Measurements from ENCODE around the gene NAA30.
"Not testable (repeated sequence)": the region's sequence is repeated elsewhere in the genome, so short reads cannot be mapped to it uniquely, and the experiment has no call there.

Gene NAA30

DNA sequence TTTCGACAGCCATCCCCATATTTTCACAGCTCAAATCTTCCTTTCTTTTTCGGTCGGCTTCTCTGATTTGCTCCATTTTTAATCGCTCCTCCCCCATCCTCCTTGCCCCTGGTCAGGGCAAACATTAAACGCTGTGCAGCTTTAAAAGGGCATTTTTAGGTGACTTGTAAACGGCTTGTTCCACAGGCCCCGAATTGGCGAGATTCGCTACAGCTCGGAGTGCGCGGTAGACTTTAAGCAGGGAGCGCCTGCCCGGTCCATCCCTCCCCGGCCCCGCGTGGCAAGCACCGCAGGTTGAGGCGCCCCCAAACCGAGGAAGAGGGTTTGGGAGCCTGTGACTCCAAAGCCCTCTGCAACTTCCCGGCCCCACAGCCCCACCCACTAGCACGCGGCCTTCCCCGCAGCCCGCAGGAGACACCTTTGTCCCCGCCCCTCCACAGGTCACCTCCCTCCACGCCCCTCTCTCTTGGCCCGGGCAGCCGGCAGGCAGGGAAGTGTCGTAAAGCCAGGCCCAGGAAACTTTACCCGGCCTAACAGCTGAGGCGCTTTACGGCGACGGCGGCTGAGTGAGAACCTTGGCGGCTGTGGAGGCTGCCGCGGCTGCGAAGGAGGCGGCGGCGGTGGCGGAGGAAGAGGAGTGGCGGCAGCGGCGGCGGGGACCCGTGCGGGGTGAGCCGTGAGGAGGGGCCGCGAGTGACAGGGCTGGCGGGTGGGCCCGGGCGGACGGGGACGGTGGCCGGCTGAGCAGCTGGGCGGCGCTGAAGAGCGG lies at the start of gene NAA30:
Gene NAA30, plus strand, starts transcription at position 550 of the 769 bp plus-strand sequence. CDS start 372 bp downstream, outside the sequence.
- peak; percentile 86 for DNase-seq

DNA sequence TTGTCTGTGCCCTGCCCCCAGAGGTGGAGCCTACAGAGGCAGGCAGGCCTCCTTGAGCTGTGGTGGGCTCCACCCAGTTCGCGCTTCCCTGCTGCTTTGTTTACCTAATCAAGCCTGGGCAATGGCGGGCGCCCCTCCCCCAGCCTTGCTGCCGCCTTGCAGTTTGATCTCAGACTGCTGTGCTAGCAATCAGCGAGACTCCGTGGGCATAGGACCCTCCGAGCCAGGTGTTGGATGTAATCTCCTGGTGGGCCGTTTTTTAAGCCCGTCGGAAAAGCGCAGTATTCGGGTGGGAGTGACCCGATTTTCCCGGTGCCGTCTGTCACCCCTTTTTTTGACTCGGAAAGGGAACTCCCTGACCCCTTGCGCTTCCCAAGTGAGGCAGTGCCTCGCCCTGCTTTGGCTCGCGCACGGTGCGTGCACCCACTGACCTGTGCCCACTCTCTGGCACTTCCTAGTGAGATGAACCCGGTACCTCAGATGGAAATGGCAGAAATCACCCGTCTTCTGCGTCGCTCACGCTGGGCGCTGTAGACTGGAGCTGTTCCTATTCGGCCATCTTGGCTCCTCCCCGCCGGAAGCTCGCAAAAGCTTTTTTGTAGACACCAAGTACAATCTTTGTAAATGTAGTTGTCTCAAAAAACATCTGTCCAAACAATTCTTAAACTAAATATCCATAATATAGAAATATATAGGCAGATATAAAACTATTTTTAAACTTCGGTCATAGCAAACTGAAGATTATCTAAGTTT lies 46.7 kb upstream of the NAA30 start:
- DNase-seq: not testable (repeated sequence)

DNA sequence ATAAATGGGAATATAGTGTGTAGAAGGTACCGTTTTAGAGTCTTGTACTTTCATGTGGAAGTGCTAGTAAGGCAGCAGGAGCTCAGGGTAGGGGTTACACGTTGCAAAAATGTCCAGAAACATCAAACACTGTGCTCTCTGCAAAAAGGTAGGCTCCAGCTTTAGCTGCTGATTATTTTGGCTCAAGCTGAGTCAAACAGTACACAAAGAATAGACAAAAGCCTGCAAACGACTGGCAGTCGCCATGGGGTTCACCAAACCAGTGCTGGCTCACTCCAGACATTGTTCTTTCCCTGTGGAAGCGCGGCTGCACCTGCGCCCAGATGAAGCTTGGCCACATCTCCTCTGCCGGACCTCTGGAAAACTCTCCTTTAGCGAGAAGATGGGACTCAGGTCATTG lies 45.3 kb upstream of the NAA30 start:
- no peak for DNase-seq

DNA sequence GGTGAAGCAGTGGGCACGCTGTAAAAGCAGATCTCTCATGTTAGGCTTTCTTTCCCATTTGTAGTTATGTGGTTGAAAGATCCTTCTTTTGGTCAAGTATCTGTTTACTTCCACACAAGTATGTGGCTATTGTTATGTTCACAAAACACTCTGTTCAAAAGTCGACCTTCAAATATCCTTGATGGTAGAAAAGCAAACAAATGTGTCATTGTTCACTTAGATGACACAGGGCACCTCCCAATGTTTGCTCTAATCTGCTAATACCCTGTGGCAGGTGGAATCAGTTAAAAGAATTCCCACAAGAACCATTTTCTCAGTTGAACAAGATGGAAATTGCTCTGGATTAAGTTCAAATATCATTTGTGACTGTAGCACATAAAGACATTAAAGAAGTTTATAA lies 43.6 kb upstream of the NAA30 start:
- no peak for DNase-seq

DNA sequence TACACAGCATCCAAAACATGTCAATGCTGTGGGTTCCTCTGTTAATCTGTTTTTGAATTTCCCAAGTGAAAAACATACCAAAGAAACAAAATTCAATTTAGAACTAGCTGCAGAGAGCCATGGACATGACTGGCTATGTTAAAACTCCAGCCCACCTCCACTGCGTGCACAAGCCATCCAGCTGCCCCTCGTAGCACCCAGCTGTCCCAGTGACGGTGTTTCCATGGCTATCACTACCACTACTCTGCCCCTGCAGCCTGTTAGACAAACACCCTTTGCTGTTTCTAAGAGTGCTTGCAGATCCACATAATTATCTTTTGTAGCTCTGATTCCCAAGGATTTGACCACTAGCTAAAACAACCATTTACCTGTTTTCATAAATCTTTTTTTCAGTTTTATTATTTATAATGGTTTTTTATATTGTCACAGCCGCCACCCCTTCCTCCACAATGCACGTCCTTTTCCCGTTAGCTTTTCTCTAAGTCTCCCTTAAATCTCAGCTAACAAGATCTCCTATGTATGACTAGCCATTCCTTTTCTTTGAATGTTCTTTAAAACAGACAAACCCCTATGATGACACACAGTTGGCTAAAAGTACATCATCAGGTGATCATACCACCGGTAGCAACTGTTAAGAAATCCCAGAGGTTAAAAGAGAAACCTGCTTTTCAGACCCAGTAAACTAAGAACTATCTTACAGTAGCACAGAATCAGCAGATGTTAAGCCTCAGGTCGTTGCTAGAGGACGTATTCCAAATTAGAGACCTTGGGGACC lies 37.8 kb upstream of the NAA30 start:
- DNase-seq: no peak

DNA sequence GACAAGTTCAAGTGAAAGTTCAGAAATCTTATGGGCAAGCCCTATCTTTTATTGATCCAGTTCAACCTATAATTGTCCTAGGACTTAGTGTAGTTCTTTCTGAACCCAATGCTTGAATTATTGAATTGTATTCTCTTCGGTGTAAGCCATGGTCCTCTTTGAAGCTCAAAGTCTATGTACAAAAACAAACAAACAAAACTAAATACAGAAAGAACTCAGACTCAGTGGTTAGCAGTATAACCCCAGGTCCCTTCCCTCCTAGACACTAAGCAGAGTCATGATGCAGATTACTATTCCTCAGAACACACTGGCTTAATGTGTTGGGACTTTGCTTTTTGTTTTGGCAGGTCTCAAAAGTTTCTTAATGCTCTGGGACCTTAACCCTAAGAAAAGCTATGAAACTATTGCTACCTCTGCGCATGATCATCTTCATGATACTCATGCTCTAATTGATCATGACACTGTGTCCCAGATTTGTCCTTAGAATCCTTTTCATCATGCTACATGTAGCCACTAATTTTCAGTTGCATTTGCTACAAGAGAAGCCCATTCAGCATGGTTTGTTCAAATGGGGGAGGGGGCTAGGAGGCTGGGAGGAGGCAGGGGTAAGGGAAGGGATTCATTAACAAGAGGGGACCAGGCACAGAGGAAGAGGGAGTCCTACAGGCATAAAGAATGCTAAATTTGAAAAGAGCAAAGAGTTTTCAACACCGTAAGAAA lies 35.1 kb upstream of the NAA30 start:
- DNase-seq: no peak

DNA sequence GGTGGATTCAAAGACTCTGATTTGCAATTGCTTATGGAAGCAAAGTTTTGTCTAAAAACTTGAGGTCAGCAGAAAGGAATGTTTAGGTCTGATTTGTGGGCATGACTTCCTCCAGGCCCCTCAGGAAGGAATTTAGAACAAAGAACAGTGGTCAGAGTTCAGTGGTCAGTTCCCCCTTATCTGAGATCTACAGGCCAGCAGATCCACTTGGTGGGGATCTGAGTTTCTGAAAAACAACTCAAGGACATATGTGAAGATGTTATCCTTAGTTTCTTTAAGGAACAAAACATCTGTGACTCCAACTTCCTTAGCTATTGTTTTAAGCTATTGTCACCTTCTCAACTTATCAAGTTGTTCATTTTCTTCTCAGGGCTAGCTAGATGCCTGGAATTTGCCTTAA lies 28.0 kb upstream of the NAA30 start:
- no peak for DNase-seq

DNA sequence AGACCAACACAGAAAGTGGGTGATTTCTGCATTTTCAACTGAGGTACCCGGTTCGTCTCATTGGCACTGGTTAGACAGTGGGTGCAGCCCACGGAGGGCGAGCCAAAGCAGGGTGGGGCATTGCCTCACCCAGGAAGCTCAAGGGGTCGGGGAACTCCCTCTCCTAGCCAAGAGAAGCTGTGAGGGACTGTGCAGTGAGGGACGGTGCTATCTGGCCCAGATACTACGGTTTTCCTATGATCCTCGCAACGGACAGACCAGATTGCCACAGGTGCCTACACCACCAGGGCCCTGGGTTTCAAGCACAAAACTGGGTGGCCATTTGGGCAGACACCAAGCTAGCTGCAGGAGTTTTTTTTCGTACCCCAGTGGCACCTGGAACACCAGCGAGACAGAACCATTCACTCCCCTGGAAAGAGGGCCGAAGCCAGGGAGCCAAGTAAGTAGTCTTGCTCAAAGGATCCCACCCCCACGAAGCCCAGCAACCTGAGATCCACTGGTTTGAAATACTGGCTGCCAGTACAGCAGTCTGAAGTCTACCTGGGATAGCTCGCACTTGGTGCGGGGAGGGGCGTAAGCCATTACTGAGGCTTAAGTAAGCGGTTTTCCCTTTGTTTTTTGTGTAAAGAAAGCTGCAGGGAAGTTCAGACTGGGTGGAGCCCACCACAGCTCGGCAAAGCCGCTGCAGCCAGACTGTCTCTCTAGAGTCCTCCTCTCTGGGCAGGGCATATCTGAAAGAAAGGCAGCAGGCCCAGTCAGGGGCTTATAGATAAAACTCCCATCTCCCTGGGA lies 25.5 kb upstream of the NAA30 start:
- DNase-seq: no peak

DNA sequence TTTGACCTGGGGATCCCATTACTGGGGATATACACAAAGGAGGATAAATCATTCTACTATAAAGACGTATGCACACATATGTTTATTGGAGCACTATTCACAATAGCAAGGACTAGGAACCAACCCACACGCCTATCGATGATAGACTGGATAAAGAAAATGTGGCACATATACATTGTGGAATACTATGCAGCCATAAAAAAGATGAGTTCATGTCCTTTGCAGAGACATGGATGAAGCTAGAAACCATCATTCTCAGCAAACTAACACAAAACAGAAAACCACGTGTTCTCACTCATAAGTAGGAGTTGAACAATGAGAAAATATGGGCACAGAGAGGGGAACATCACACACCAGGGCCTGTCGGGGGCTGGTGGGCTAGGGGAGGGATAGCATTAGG lies 20.2 kb upstream of the NAA30 start:
- DNase-seq: not testable (repeated sequence)

DNA sequence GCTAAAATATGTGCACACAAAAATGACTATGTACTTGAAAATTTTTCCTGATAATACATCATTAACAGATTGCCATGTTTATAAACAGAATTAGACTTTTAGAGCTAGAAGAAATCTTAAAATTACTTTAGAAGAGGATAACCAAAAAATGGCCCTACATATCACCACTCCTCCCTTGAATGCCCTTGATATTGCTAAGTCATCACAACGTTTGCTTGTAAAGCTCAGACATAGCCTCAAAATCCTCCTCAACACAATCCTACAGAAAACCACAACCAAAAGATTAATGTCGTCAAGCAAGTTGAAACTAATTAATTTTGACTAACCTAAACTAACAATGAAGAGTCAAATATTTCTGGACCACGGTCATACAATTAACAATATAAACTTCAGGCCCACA lies 19.4 kb upstream of the NAA30 start:
- no peak for DNase-seq

DNA sequence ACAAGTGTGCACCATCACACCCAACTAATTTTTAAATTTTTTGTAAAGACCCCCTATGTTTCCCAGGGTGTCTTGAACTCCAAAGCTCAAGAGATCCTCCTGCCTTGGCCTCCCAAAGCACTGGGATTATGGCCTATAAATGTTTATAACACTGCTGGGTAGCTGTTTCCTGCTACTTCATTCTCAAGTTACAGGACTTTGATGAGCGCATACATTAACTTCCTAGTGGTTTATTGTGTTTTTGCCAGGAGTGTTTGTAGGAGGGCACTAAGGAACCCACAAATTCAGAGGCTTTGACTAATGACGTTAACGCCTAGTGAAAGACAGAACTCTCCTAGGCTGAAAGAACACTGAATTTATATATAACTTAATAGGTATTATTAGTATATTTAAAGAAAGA lies 15.2 kb upstream of the NAA30 start:
- DNase-seq: no peak

DNA sequence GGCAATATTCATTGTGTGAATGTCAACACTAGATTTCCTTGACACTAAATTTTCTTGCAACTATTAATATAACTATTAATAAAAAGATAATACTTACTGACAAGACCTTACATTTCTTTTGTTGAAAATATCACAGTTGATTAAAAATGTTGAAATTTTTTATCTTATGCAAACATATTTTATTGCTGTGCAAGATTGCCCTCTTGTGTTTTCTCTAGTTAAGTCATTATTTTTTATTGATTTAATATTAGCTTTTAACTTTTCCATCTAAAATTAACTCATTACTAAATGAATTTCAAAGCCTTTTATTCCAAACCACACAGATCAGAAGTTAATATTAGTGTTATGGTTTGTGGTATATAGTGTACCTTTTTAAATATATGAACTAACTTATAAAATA lies 11.7 kb upstream of the NAA30 start:
- no peak for DNase-seq

DNA sequence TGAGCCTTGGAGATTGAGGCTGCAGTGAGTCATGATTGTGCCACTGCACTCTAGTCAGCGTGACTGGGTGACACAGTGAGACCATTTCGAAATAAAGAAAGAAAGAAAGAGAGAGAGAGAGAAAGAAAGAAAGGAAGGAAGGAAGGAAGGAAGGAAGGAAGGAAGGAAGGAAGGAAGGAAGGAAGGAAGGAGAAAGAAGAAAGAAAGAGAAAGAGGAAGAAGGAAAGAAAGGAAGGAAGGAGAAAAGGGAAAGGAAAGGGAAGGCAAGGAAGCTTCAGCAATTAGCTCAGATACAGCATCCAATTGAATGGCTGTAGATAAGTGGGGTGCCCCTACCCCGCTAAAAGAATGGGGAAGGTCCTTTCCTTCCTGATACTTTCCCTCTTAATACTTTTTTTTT lies 9.5 kb upstream of the NAA30 start:
- DNase-seq: no peak

DNA sequence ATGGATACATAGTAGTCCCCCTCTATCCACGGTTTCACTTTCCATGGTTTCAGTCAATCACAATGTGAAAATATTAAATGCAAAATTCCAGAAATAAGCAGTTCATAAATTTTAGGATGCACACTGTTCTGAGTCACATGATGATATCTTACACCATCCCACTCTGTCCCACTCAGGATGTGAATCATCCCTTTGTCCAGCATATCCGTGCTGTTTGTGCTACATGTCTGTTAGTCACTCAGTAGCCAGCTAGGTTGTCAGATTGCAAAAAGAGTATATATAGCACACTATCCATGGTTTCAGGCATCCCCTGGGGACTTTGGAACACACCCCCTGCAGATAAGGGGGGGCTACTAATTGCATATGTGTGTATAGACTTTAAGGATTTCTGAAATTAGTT lies 8.1 kb upstream of the NAA30 start:
- no peak for DNase-seq

DNA sequence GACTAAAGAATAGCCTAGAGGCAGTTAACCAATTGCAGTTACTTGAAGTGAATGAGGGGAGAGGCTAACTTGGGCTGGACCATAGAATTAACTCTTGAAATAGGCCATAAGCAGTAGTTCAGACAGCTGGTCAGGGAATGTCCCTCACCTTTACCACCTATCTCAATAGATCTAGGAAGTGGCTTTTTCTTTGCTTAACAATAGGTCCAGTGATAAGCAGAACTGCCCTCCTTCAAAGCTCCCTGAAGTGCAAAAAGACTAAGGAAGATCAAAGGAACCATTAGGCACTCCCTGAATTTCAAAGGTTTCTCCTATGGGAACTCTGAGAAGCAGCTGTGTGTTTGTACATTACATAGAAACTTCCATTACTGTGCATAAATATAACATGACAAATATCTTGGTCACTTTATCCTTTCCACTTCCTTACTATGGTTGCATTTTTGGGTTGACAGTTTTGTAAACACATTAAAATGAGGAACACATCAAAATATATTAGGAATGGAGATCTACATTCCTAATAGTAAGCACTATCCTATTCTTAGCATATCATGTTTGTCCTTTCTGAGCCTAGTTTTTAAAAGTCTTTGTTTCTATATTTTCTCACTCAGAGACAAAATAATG lies 7.2 kb upstream of the NAA30 start:
- no peak for DNase-seq

DNA sequence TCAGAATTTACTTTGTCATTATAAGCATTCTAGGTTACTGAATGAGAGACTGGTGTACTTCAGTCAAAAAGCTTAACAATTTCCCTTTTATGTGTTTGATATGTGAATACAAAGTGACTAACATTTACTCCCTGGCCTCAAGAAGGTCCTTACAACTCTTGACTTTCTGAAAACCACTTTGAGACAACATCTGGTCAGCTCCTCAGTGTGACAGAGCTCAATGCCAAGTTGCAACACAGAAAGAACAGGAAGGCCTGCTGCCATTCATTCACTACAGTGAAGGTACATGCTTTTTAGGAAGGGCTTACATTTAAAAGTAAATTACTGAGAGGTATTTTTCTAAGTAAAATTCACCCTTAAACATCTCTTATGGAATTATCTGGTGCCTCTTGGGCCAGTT lies 2.3 kb upstream of the NAA30 start:
- peak; percentile 76 for DNase-seq

DNA sequence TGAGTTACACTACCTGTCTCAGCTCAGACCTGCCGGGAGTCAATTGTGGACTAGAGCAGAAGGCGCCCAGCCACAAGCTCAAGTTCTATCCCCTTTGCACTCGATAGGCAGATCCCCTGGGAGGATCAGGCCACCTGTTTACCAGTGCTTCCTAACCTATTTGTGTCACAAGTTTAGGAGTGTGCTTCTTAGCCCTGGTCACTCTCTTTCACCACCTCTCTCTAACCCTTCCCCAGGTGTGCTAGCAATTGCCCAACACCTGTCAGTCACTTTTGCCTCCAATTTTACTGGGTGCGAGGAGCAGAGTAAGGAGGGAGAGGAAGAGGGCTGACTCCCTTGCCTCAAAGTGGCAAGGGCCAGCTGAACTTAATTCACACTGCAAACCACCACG lies 745 bp upstream of the NAA30 start:
- no peak for DNase-seq

DNA sequence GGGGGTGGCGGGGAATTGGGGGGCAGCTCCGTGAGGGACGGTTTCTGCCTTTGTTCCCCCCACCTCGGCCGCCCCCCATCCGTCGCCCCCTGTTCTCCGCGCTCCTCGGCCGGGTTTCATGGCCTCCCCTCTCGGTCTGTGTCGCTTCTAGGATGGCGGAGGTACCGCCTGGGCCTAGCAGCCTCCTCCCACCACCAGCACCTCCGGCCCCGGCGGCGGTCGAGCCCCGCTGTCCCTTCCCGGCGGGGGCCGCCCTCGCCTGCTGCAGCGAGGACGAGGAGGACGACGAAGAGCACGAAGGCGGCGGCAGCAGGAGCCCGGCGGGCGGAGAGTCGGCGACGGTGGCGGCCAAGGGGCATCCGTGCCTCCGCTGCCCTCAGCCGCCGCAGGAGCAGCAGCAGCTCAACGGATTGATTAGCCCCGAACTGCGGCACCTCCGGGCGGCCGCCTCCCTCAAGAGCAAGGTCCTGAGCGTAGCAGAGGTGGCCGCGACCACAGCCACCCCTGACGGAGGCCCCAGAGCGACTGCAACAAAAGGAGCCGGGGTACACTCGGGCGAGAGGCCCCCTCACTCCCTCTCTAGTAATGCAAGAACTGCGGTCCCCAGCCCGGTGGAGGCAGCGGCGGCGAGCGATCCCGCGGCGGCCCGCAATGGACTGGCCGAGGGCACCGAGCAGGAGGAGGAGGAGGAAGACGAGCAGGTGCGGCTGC lies 575 bp downstream of the NAA30 start:
- no peak for DNase-seq

DNA sequence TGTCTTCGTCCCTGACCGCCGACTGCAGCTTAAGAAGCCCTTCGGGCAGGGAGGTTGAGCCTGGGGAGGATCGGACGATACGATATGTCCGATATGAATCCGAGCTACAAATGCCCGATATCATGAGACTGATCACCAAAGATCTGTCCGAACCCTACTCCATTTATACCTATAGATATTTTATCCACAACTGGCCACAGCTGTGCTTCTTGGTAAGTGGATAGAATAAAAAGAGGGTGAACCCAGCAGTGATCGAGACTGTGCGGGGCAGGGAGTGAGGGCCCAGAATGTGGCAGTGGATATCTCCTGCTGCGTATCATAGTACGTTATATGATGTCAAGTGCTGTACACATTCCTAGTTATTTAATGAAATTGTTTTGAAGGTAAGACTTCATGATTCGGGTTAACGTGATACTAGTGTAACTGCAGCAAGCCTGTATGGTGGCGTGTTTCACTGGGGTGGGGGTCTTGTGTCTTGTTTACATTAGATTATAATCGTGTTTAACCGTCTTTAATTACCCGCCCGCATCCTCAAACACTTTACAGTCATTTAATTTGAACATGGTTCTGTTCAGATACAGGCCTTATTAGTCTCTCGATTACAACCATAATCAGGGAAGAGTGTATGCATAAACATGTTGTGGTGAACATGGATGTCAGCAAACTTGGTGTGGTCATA lies 1.3 kb downstream of the NAA30 start:
- no peak for DNase-seq

DNA sequence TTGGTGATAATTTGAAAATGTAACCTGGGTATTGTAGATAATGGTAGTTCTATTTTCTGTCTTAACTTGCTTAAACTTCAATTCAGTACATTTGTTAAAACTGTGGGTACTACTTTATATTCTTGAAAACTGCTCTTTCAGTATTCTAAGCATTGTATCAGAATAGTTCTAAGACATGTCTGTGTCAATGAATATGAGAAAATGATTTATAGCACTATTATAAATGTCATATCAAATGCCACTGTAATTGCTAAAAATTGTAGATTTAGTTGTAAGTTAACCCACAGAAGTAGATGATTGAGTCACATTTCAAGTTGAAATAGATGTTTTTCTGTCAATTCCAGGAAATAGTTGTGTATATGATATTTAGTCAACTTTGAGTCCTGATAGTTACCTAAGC lies 2.4 kb downstream of the NAA30 start:
- no peak for DNase-seq
